ACHN (cell line): Measurements from ENCODE around the gene CHD1.

ENCODE experiments used
- DNase-seq: peaks from one replicate; pipeline ENCODE4 v3.0.0-alpha.2; 2015
- in situ Hi-C: cut with HindIII; loops from 2 replicates; pipeline ENCODE4 v1.10.0; 2017; ENCODE audit warnings: low sequenced_read_pairs, low pct_ligation_motif_present, low pct_unique_long_range_greater_than_20kb

CHD1 gene

DNA sequence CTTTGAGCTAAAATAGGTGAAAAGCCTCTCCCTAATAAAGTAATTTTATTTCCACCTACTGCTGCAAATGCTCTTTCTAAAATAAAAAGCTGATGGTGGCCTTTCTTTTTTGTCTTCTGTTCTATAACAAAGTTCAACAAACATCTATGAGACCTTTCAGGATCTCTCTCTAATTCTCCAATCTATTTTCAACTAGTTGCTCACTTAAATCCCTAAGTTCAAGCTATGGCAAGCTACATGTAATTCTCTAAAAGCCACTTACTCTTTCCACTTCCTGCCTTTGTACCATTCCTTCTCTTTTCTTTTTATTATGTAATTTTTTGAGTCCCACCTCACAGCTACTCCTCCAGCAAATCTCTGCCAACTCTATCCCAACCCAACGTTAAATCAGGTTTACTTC is 20.9 kb downstream of the CHD1 start:
- no peak for DNase-seq
- in situ Hi-C loops, result no loop called here

GRCh38 chr5:98906756-98907355 is 22.0 kb downstream of the CHD1 start:
- in situ Hi-C loops, result no loop called here

GRCh38 chr5:98905857-98906688 is 22.7 kb downstream of the CHD1 start:
- in situ Hi-C loops, result no loop called here
- DNase-seq, result peak; percentile 57

More at GRCh38 chr5:98906756-98907355, 22.0 kb downstream of the CHD1 start:
- no peak for DNase-seq

- peak; percentile 53 for DNase-seq
- in situ Hi-C loops, result no loop called here
Observed at GRCh38 chr5:98904780-98905179, 24.0 kb downstream of the CHD1 start.

DNA sequence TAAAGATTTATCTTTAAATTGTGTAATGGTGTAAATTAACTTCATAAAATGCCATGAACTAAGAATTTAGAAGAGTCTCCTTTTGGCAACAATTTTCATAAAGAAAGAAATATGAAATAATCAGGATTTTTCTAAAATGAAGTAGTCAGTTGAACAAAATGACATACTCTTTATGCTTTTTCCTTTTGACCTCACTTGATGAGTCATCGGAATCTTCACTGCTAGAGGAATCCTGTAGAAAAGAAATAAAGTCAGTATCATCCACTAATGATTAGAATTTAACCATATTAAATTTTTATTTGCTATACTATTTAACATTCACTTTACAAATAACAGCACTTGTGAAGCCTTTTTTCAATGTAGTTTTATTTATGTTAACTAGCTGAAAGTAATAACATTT is 26.1 kb downstream of the CHD1 start:
- peak; percentile 52 for DNase-seq
- in situ Hi-C loops, result no loop called here

DNA sequence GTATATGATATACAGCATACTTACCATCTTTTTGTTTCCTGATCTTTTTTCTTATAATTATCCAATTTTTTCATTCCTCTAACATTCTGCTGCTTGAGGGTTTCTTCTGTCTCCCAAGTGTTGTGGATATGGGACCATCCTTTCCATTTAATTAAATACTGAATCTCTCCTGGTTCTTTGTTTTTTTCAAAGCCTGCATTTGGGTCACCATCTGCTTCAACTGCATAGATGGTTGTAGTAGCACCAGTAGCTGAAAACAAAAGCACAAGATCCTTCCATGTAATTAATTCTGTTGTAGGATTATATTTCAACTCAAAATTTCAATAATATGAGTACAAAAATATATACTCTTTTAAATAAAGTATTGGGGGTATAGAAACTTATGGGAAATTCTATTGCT is 29.4 kb downstream of the CHD1 start:
- in situ Hi-C loops, result no loop called here
- no peak for DNase-seq

DNA sequence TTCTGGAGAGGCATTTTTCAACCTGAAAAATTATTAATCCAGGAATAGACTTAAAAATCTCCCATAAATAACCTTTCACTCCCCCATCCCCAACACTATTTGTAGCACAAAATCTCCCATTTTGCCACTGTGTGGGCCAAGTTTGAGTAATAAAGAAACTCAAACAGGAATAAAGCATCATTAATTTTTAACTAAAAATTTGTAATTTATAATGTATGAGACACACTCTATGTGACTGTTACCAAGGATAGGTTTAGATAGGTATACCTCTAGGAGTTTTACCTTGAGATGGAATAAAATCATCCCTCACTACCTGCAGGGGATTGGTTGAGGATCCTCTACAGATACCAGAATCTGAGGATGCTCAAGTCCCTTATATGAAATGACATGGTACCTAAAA is 30.1 kb downstream of the CHD1 start:
- DNase-seq, result no peak
- in situ Hi-C loops, result no loop called here

DNA sequence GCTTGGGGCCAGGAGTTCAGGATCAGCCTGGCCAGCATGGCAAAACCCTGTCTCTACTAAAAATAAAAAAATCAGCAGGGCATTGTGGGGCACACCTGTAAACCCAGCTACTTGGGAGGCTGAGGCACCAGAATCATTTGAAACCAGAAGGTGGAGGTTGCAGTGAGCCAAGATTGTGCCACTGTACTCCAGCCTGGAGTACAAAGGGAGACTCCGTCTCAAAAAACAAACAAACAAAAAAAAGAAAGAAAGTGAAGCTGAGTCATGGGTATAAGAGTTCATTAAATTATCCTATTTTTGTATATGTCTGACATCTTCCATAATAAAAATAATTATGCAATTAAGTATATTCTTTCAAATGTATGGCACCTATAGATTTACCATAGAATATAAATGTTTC is 37.2 kb downstream of the CHD1 start:
- in situ Hi-C loops, result no loop called here

DNA sequence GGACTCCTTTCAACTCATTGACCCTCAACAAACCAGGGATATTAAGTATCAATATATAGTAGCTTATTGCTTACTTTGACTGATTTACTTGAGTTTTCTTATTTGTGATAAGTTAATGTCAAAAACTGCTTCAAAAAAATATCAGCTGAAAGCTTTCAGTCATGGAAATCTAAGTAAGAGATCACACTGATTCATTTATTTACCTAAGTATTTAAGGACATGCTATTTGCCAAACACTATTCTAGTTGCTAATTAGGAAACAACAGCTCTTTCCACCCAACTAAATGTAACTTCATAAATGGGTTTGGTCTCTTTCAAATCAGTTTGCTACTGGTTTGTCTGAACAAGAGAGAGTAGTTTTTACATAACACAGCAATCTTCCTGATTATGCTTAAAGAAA is 48.2 kb downstream of the CHD1 start:
- DNase-seq, result no peak
- in situ Hi-C loops, result no loop called here

More for the DNA sequence above, 37.2 kb downstream of the CHD1 start:
- DNase-seq, result no peak

DNA sequence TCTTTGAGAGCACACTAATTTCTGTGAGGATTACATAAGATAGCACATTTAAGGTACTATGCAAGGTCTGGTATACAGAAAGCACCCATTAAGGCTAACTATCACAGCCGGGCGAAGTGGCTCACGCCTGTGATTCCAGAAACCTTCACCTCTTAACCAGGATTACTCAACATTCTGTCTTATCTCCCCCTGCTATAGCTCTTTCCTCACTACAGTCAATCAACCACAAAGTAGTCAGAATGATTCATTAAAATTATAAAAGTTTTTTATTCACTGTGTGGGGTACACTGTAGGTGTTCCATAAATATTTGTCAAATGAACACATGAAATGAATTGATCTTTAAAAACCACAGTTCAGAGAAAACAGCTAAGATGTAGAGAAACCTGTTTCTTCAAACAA is 48.7 kb downstream of the CHD1 start:
- no peak for DNase-seq
- in situ Hi-C loops, result no loop called here

DNA sequence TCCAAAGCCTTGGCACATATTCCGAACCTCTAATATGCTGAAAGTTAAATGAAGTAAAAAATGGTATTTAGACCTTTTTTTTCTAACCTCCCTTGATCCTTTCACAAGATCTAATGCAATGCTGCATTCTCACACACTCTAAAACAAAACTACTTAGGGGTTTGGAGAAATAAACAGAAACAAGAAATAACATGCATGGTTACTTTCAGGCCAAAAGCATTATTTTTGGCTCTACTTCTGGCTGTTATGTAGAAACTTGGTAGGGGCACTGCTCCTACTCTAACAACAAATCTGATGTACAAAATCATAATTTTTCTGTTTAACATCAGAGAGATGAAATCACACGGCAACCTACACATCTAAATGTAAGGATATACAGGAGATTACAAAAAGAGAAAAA is 51.2 kb downstream of the CHD1 start:
- in situ Hi-C loops, result no loop called here
- no peak for DNase-seq

- in situ Hi-C loops, result no loop called here
- peak; percentile 36 for DNase-seq
Observed at GRCh38 chr5:98872674-98873073, 56.1 kb downstream of the CHD1 start.

GRCh38 chr5:98865690-98866089 is 63.1 kb downstream of the CHD1 start:
- in situ Hi-C loops, result no loop called here
- DNase-seq, result peak; percentile 16

GRCh38 chr5:98847054-98847453 is 81.8 kb downstream of the CHD1 start:
- in situ Hi-C loops, result no loop called here
- DNase-seq, result no peak

GRCh38 chr5:98846520-98846919 is 82.3 kb downstream of the CHD1 start:
- no peak for DNase-seq
- in situ Hi-C loops, result no loop called here

DNA sequence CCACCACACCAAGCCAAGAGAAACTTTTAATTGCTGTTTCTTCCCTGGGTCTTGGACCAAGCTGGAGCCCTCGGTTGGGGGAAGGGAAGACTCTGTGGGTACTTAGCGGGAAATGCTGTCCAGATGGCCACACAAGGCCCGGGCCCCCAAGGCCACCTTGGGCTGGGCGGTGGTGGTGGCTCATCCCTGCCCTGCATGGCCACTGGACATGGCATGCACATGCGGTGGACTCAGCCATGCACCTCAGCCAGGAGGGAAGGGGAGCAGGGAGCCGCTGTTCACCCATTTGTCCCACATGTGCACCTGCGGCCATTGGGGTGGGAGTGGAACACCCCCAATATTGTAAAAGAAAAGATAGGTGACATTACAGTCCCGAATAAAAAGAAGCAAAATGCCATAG is 82.9 kb downstream of the CHD1 start:
- in situ Hi-C loops, result no loop called here
- DNase-seq, result no peak

- no peak for DNase-seq
- in situ Hi-C loops, result no loop called here
Observed at GRCh38 chr5:98844865-98845264, 83.9 kb downstream of the CHD1 start.

DNA sequence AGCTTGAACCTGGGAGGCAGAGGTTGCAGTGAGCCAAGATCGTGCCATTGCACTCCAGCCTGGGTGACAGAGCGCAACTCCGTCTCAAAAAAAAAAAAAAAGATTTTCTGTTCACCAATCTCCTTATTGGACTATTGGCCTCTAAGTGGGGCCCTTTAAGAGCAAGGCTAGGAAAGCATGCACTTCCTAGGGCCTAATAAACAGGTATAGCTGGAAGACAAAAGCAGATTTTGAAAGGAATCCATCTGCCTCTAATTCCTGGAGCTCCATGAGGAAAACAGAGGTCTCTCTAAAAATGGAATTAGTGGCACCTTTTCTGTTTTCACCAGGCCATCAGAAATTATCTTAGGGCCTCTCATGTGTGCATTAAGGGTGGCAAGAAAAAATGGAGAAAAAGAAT is 85.3 kb downstream of the CHD1 start:
- no peak for DNase-seq
- in situ Hi-C loops, result no loop called here

- DNase-seq, result no peak
- in situ Hi-C loops, result no loop called here
Observed at GRCh38 chr5:98840946-98841345, 87.9 kb downstream of the CHD1 start.
